Measurements from ENCODE around the gene RABL3.

GRCh38 chr3:120678331-120678947 is 63.9 kb downstream of the RABL3 start:
- TF ChIP-seq CTCF (IDR thresholded peaks at IDR 0.05 in 4 of 5, conservative IDR thresholded peaks at IDR 0.05 in 1 of 5) (no peak), POLR2A (IDR thresholded peaks at IDR 0.05) (no peak)

Measured in gastrocnemius medialis (tissue), 4 donors.